ENCODE data around the gene EXOSC7. TPM values are rescaled to one million over a fixed set of nuclear protein-coding genes. Genes with fewer than 3 reads are reported as not detected.
A peak's percentile ranks its signal among the peaks of the same experiment; 100 is the strongest.

EXOSC7 gene
- total RNA-seq, 1 donor from 2014 or later, result 62.1 TPM

- no peak for DNase-seq (ENCODE audit: low spot score)
Measured at GRCh38 chr3:44993471-44994205, 17.6 kb downstream of the EXOSC7 start.

GRCh38 chr3:44995142-44995770 is 19.2 kb downstream of the EXOSC7 start:
- no peak for DNase-seq (ENCODE audit: low spot score)

- DNase-seq (ENCODE audit: low spot score), result no peak
Measured at GRCh38 chr3:44996556-44996969, 20.5 kb downstream of the EXOSC7 start.

- no peak for DNase-seq (ENCODE audit: low spot score)
Measured at GRCh38 chr3:44999782-45000181, 23.7 kb downstream of the EXOSC7 start.

GRCh38 chr3:45000823-45001222 is 24.8 kb downstream of the EXOSC7 start:
- DNase-seq (ENCODE audit: low spot score), result no peak

- DNase-seq (ENCODE audit: low spot score), result no peak
Measured at GRCh38 chr3:45001738-45002137, 25.7 kb downstream of the EXOSC7 start.

GRCh38 chr3:45002139-45002660 is 26.2 kb downstream of the EXOSC7 start:
- no peak for DNase-seq (ENCODE audit: low spot score)

- no peak for DNase-seq (ENCODE audit: low spot score)
Measured at GRCh38 chr3:45002720-45003119, 26.7 kb downstream of the EXOSC7 start.

- no peak for DNase-seq (ENCODE audit: low spot score)
Measured at GRCh38 chr3:45003406-45003805, 27.4 kb downstream of the EXOSC7 start.

GRCh38 chr3:45003859-45004258 is 27.8 kb downstream of the EXOSC7 start:
- no peak for DNase-seq (ENCODE audit: low spot score)

- no peak for DNase-seq (ENCODE audit: low spot score)
Measured at GRCh38 chr3:45007091-45007490, 31.0 kb downstream of the EXOSC7 start.

- no peak for DNase-seq (ENCODE audit: low spot score)
Measured at GRCh38 chr3:45008117-45008516, 32.1 kb downstream of the EXOSC7 start.

GRCh38 chr3:45009868-45010267 is 33.8 kb downstream of the EXOSC7 start:
- no peak for DNase-seq (ENCODE audit: low spot score)

- DNase-seq (ENCODE audit: low spot score), result no peak
Measured at GRCh38 chr3:45010811-45011333, 34.8 kb downstream of the EXOSC7 start.

GRCh38 chr3:45011756-45012508 is 35.9 kb downstream of the EXOSC7 start:
- peak; percentile 76 for DNase-seq (ENCODE audit: low spot score)

- no peak for DNase-seq (ENCODE audit: low spot score)
Measured at GRCh38 chr3:45012577-45012976, 36.5 kb downstream of the EXOSC7 start.

- DNase-seq (ENCODE audit: low spot score), result no peak
Measured at GRCh38 chr3:45016916-45017315, 40.9 kb downstream of the EXOSC7 start.

GRCh38 chr3:45017821-45018220 is 41.8 kb downstream of the EXOSC7 start:
- DNase-seq (ENCODE audit: low spot score), result no peak

- DNase-seq (ENCODE audit: low spot score), result no peak
Measured at GRCh38 chr3:45020534-45020933, 44.5 kb downstream of the EXOSC7 start.

- no peak for DNase-seq (ENCODE audit: low spot score)
Measured at GRCh38 chr3:45021524-45022297, 45.7 kb downstream of the EXOSC7 start.

- no peak for DNase-seq (ENCODE audit: low spot score)
Measured at GRCh38 chr3:45023675-45024074, 47.6 kb downstream of the EXOSC7 start.

Measured in ureter (tissue), 1 donor.